ENCODE measurements around the gene KCNK7. TPM values are rescaled to one million over a fixed set of nuclear protein-coding genes. Genes with fewer than 3 reads are reported as not detected.

The KCNK7 gene
- total RNA-seq, 1 experiment from 2014 or later = 1.8 TPM

GRCh38 chr11:65581928-65582327 is 13.7 kb downstream of the KCNK7 start:
- Mint-ChIP-seq H3K4me3 (no peak overlapping the region), H3K27ac (peak overlapping the region in 1 of 3 experiments; percentile 63; a peak in 1 of 7 replicates), H3K36me3 (ENCODE audit: insufficient read depth in 1 of 3, low read depth in 3 of 3) (no peaks in the 10 kb centered on the region), H3K27me3 (ENCODE audit: low read depth) (peaks cover 12% of the 10 kb centered on the region), H3K4me1 (peaks cover 0 to 14% of the 10 kb centered on the region in 2 experiments; a peak in 2 of 4 replicates), H3K9me3 (no peaks in the 10 kb centered on the region)
- H3K4ac ChIP-seq (ENCODE audit: low read depth, low read length) = no peak overlapping the region
- no peak overlapping the region for H4K91ac ChIP-seq (ENCODE audit: insufficient read length, low read depth, low read length)
- H3K23ac ChIP-seq (ENCODE audit: insufficient read length, low read depth, low read length) = no peak overlapping the region
- no peaks in the 10 kb centered on the region for H3K79me1 ChIP-seq (ENCODE audit: insufficient read depth, low read depth, low read length, poor library complexity, severe bottlenecking)
- no peak for TF ChIP-seq CTCF (conservative IDR thresholded peaks at IDR 0.05)
- no peak overlapping the region for H4K5ac ChIP-seq (ENCODE audit: insufficient read length, low read depth, low read length)
- H3K27me3 ChIP-seq (ENCODE audit: insufficient read depth, low read length) = no peaks in the 10 kb centered on the region; the same call in 1 of the 2 replicates
- no peak overlapping the region for H2BK5ac ChIP-seq (ENCODE audit: insufficient read length, low read length)
- H3K14ac ChIP-seq (ENCODE audit: insufficient read depth, low read length) = no peak overlapping the region
- no peak overlapping the region for H3K56ac ChIP-seq (ENCODE audit: insufficient read length, low read depth, low read length)
- H4K8ac ChIP-seq (replicated peaks; ENCODE audit: insufficient read length, low read depth, low read length) = no peak overlapping the region
- no peak overlapping the region for H3K9ac ChIP-seq (ENCODE audit: extremely low read depth, insufficient read length, low read length)
- no peak overlapping the region for H3K4me2 ChIP-seq (ENCODE audit: insufficient read depth, insufficient read length, low read length)
- WGBS (ENCODE audit: extremely low coverage, insufficient read length, low lambda C conversion rate) = no CpG with 5 or more reads among the region's 3 CpGs
- no peaks in the 10 kb centered on the region for H3K4me1 ChIP-seq (ENCODE audit: insufficient read depth, low read length)
- DNase-seq = no peak
- no peak overlapping the region for H2AFZ ChIP-seq (ENCODE audit: low read length)
- H2BK120ac ChIP-seq (ENCODE audit: low read depth, low read length, poor library complexity, severe bottlenecking) = no peak overlapping the region
- no peak overlapping the region for H2BK15ac ChIP-seq (ENCODE audit: low read depth, low read length)
- H2BK20ac ChIP-seq (ENCODE audit: low read depth, low read length, poor library complexity, severe bottlenecking) = no peak overlapping the region
- no peaks in the 10 kb centered on the region for H3K23me2 ChIP-seq (ENCODE audit: insufficient read length, low read depth, low read length, poor library complexity, severe bottlenecking)
- no peak overlapping the region for H2BK12ac ChIP-seq (ENCODE audit: insufficient read length, low read depth, low read length)
- no peak overlapping the region for H3T11ph ChIP-seq (ENCODE audit: low read length)
- H2AK5ac ChIP-seq (ENCODE audit: insufficient read length, low read length) = no peak overlapping the region
- H3K18ac ChIP-seq (ENCODE audit: insufficient read length, low read depth, low read length) = no peak overlapping the region
- no peaks in the 10 kb centered on the region for H4K20me1 ChIP-seq (ENCODE audit: control insufficient read depth, insufficient read depth, insufficient read length)
- no peaks in the 10 kb centered on the region for H3K9me3 ChIP-seq (ENCODE audit: control insufficient read depth, low read depth, low read length)
- no peak overlapping the region for H3K27ac ChIP-seq (ENCODE audit: insufficient read length, low read depth, low read length)
- no peaks in the 10 kb centered on the region for H3K79me2 ChIP-seq (ENCODE audit: insufficient read depth, low read length)
